GM12872 (cell line): ENCODE measurements around the gene PIAS4.

Experiments used
- TF ChIP-seq, protein P1 (sequence below): IDR thresholded peaks from 3 replicates; pipeline ENCODE4 v1.5.1; 2011; ENCODE audit warnings: low read depth, mild to moderate bottlenecking, low read length, moderate library complexity; ENCODE audit not compliant: insufficient read depth

PIAS4 gene

DNA sequence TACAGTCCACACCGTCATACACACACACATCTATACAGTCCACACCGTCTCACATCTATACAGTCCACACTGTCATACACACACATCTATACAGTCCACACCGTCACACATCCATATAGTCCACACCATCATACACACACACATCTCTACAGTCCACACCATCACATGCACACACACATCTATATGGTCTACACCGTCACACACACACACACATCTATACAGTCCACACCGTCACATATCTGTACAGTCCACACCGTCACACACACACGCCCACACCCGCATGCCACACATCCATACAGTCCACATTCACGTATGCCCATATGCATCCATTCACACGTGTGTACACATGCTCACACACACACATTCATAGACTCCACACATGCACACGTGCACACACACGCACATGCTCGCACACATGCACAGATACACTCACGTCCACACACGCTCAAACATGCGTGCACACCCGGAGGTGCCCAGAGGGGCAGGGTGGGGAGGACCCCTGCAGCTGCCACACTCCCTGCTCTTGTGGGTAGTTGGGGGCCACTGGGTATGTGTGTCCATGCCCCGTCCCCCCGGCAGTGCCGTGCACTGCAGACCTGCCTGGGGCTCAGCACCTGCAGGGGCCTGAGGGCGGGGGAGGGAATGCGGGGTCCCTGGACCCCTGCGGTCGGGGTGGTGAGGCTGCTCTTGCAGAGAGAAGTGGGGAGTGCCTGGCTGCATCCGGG is 29.2 kb downstream of the PIAS4 start:
- TF ChIP-seq, protein P1, sequence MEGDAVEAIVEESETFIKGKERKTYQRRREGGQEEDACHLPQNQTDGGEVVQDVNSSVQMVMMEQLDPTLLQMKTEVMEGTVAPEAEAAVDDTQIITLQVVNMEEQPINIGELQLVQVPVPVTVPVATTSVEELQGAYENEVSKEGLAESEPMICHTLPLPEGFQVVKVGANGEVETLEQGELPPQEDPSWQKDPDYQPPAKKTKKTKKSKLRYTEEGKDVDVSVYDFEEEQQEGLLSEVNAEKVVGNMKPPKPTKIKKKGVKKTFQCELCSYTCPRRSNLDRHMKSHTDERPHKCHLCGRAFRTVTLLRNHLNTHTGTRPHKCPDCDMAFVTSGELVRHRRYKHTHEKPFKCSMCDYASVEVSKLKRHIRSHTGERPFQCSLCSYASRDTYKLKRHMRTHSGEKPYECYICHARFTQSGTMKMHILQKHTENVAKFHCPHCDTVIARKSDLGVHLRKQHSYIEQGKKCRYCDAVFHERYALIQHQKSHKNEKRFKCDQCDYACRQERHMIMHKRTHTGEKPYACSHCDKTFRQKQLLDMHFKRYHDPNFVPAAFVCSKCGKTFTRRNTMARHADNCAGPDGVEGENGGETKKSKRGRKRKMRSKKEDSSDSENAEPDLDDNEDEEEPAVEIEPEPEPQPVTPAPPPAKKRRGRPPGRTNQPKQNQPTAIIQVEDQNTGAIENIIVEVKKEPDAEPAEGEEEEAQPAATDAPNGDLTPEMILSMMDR: no peak

DNA sequence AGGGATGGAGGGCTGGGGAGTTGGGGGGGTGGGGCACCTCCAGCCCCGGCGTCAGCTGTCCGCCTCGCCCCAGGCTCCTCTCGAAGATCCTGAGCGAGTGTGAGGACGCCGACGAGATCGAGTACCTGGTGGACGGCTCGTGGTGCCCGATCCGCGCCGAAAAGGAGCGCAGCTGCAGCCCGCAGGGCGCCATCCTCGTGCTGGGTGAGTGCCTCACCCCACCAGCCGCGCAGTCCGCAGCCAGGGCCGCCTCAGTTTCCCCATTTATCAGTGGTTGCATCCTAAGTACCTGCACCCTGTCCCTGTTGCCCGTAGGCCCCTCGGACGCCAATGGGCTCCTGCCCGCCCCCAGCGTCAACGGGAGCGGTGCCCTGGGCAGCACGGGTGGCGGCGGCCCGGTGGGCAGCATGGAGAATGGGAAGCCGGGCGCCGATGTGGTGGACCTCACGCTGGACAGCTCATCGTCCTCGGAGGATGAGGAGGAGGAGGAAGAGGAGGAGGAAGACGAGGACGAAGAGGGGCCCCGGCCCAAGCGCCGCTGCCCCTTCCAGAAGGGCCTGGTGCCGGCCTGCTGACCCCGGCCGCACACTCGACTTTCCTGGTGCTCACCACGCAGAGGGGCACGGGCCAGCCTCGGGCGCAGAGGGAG is 29.9 kb downstream of the PIAS4 start:
- TF ChIP-seq, protein P1: no peak

DNA sequence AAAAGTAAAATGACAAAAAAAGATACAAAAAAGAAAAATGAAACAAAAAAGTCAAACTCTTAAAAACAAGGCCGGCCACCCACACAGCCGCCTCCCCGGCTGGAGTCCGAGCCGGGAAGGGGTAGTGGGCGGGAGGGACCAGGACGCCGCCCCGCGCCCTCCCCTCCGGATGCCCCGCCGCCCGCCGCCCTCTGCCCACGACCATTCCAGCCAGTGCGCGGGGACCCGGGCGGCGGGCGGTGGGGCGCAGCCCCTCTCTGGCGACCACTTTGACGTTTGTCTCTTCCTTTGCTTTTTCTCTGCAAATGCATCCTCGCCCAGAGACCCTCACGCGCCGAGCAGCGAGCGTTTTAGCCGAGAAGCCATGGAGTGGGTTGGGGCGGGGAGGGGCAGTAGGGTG is 30.5 kb downstream of the PIAS4 start:
- TF ChIP-seq, protein P1: no peak

DNA sequence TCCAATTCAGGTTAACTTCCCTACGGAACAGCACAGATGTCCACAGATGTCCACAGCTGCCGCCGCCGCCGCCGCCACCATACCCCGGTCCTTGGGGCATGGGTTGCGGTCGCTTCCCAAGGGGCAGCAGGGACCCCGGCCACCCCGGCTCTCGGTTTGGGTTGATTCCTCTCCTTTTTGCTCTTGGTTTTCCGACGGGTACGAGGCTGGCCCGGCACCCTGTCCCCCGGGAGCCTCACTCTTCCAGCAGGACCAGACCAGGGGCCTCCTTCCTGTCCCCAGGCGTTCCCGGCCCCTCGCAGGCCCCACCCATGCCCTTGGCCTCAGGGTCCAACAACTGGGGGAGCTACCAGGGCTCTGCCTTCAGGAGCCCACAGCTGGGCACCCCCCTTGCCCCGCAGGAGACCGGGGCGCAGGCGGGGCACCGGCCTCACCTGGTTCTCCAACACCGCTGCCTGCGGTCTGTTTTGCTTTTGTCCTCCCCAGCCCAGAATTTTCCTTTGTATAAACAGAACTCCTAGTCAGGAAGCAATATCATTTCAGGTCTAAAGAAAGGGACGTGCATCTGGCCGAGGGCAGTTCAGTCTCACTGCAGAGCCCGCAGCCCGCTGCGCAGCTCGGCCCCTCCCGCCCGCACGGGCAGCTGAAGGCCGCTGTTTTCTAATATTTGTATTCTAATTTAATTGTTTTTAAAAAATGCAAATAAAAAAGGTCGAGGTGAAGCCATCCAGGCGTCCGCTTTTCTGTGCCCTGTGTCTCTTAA is 31.3 kb downstream of the PIAS4 start:
- TF ChIP-seq, protein P1: no peak

DNA sequence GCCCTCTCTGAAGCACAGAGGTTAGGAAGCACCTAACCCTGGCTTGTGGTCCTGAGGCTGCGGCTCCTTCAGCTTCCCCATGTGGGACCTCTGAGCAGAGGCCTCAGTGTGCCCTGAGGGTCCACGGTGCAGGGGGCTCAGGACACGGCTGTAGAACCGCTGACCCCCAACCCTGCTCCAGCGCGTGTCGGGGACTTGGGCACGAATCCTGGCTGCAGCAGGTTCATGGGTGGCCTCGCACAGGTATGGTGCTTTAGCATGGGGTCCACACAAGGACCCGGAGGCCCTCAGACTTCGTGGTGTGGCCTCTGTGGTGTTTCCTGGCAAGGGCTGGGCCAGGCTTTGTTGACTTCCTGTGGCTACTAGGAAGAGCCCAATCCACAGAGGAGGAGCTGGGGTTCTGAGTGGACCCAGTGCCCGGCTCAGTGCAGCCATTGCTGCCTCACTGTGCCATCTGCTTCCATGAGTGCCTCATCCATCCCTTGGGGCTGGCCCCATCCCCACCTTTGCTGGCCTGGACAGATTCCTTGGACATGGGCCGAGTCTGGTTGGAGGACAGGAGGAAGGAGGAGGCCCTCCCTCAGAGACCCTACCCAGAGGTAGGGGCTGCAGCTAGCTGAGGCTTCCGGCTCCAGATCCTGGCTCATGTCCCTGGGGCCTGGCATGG is 34.7 kb downstream of the PIAS4 start:
- TF ChIP-seq, protein P1: no peak

DNA sequence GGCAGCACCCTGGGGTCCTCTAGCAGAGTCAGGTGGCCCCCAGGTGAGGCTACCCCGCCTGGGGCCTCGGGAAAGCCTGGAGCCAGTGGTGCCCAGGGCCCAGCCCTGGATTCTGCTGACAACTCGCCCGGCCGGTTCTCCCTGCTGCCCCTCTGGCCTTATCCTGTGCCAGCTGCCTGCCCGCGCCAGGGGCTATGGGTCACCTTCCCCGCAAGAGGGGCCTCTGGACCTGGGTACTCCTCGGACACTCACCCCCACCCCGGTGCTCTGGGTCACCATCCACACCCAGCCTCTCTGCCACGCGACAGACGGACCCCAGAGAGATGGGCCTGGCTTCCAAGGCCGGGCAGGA is 35.2 kb downstream of the PIAS4 start:
- TF ChIP-seq, protein P1: no peak

DNA sequence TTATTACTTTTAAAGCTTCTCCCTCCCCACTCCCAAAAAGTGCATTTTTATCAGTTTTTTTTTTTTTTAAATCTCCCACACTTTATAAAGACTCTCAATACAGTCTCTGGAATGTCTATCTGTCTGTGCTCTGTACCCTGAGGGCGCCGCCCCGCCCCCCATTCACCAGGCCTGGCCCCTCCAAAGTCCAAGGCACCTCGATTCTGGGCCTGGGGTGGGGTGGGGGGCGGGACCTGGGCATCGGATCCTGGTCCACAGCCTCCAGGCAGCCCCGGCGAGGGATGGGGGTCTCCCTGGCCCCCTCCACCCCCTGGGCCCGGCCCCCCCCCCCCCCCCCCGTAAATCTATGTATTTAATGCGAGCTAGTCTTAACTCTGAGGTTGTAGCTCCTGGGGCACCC is 35.9 kb downstream of the PIAS4 start:
- TF ChIP-seq, protein P1: no peak
